Right lobe of liver (tissue), 6 donors: ENCODE data around the gene NDUFAF2. TPM values are rescaled to one million over a fixed set of nuclear protein-coding genes. Genes with fewer than 3 reads are reported as not detected.

ENCODE experiments used
- ATAC-seq, 4 donors: fragments of 200-7000 bp; cut with Tn5 transposase; one replicate each; pipeline ENCODE4 v1.9.1; 2020; ENCODE audit warnings: mild to moderate bottlenecking in 4 of 4, moderate library complexity in 4 of 4
- DNase-seq, 3 donors: peaks; one replicate each; pipeline ENCODE4 v3.0.0-alpha.2; 2020
- H3K27ac ChIP-seq, 3 donors: fragments of 200-600 bp; one replicate each; pipeline ENCODE4 v1.8.0; 2022
- H3K27me3 ChIP-seq, 2 donors: fragments of 200-600 bp; one replicate each; pipeline ENCODE4 v1.8.0; 2022
- H3K36me3 ChIP-seq, 4 donors: fragments of 200-600 bp; sonication (generic) in 1 of 4; one replicate each; pipeline versions ENCODE4 v1.5.1 to v1.8.0; 2017 to 2022; ENCODE audit warnings: control low read depth in 1 of 4
- H3K4me1 ChIP-seq, 4 donors: fragments of 200-600 bp; sonication (generic) in 1 of 4; one replicate each; pipeline versions ENCODE4 v1.5.1 to v1.8.0; 2017 to 2022; ENCODE audit warnings: control low read depth in 1 of 4
- H3K4me3 ChIP-seq, 3 donors: fragments of 200-600 bp; one replicate each; pipeline ENCODE4 v1.8.0; 2022
- H3K9me3 ChIP-seq, 4 donors: fragments of 200-600 bp; sonication (generic) in 1 of 4; one replicate each; pipeline versions ENCODE4 v1.5.1 to v1.8.0; 2017 to 2022; ENCODE audit warnings: control low read depth in 1 of 4
- POLR2A ChIP-seq: fragments of 450-650 bp; IDR thresholded peaks from one replicate; pipeline ENCODE4 v1.6.1; 2017; ENCODE audit warnings: antibody characterized with exemption, mild to moderate bottlenecking
- WGBS: methylation state at CpG from one replicate; pipeline ENCODE4 v1.1.6; 2018; ENCODE audit warnings: low coverage, low lambda C conversion rate; ENCODE audit not compliant: insufficient coverage; ENCODE audit errors: missing lambda C conversion rate; 5-methylcytosine and 5-hydroxymethylcytosine counted together
- intact Hi-C, 2 donors: fragments of 100-400 bp; cut with DNase I; formaldehyde crosslinking; loops; one replicate each; pipeline versions ENCODE4 v1.11.2 to v1.14.1; 2022
- total RNA-seq, 6 experiments: library from RNA; depleted of rRNA in 2 of 6; stranded (reverse); fragments of >200 nt in 2 of 6; fragmentation: NEBNext Ultra II Directional in 3 of 6; extraction: Animal tissue kit (Norgen Biotek cat#: 25700) in 3 of 6; gene quantifications; one replicate each; pipeline versions ENCODE4 v1.1.0 to v1.2.4, GENCODE V29; 2016 to 2023
- TF ChIP-seq, protein P1 (sequence below), 4 donors: fragments of 200-600 bp in 3 of 4; fragments of 450-650 bp in 1 of 4; IDR thresholded peaks; one replicate each; pipeline versions ENCODE4 v1.5.1 to v1.8.0; 2016 to 2022; ENCODE audit warnings: antibody characterized with exemption in 4 of 4, mild to moderate bottlenecking in 2 of 4
- donor health status: DM: no; HTN: yes; CAD: no.
- donor health status: DM: no; HTN: no; CAD: no.
- donor health status: DM: no; HTN: no; CAD: no.
- donor health status: DM: no; HTN: yes; CAD: no.
- donor health status: DM: no; HTN: yes; CAD: no.

Gene NDUFAF2
- total RNA-seq, 6 experiments from 2014 or later = 8.4 to 30.1 (median 11.8) TPM

GRCh38 chr5:61142391-61142790 lies 197.4 kb downstream of the NDUFAF2 start:
- intact Hi-C loops = no loop called here
- DNase-seq = no peak
- 83% methylated on average over 1 of the region's 1 CpG for WGBS
- Histone ChIP-seq H3K4me3 (no peak overlapping the region), H3K4me1 (no peaks in the 10 kb centered on the region), H3K9me3 (no peaks in the 10 kb centered on the region), H3K36me3 (no peaks in the 10 kb centered on the region), H3K27ac (no peak overlapping the region), H3K27me3 (no peaks in the 10 kb centered on the region)
- no peak for ATAC-seq
- TF ChIP-seq, protein P1, sequence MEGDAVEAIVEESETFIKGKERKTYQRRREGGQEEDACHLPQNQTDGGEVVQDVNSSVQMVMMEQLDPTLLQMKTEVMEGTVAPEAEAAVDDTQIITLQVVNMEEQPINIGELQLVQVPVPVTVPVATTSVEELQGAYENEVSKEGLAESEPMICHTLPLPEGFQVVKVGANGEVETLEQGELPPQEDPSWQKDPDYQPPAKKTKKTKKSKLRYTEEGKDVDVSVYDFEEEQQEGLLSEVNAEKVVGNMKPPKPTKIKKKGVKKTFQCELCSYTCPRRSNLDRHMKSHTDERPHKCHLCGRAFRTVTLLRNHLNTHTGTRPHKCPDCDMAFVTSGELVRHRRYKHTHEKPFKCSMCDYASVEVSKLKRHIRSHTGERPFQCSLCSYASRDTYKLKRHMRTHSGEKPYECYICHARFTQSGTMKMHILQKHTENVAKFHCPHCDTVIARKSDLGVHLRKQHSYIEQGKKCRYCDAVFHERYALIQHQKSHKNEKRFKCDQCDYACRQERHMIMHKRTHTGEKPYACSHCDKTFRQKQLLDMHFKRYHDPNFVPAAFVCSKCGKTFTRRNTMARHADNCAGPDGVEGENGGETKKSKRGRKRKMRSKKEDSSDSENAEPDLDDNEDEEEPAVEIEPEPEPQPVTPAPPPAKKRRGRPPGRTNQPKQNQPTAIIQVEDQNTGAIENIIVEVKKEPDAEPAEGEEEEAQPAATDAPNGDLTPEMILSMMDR (IDR thresholded peaks at IDR 0.05) = no peak
- TF ChIP-seq POLR2A = no peak

- WGBS = 52% methylated on average over 2 of the region's 3 CpGs
- no peaks in the 10 kb centered on the region for H3K36me3 ChIP-seq
- no peak overlapping the region for H3K4me3 ChIP-seq
- no peak for TF ChIP-seq POLR2A
- TF ChIP-seq, protein P1 (IDR thresholded peaks at IDR 0.05) = no peak
- ATAC-seq (no peak), DNase-seq (no peak)
- no peaks in the 10 kb centered on the region for H3K9me3 ChIP-seq
- H3K4me1 ChIP-seq = no peaks in the 10 kb centered on the region
- no peak overlapping the region for H3K27ac ChIP-seq
- no peaks in the 10 kb centered on the region for H3K27me3 ChIP-seq
- intact Hi-C loops = no loop called here
These were observed 197.8 kb downstream of the NDUFAF2 start for GRCh38 chr5:61142811-61143210.

- TF ChIP-seq, protein P1 (IDR thresholded peaks at IDR 0.05) = no peak
- no peak for TF ChIP-seq POLR2A
- Histone ChIP-seq H3K4me1 (no peaks in the 10 kb centered on the region), H3K9me3 (no peaks in the 10 kb centered on the region), H3K27me3 (no peaks in the 10 kb centered on the region), H3K27ac (no peak overlapping the region), H3K4me3 (no peak overlapping the region), H3K36me3 (no peaks in the 10 kb centered on the region)
- no peak for DNase-seq
- intact Hi-C loops = no loop called here
- no peak for ATAC-seq
These were observed 203.5 kb downstream of the NDUFAF2 start for GRCh38 chr5:61148515-61148914.

- H3K4me1 ChIP-seq = no peaks in the 10 kb centered on the region
- no peak for DNase-seq
- H3K9me3 ChIP-seq = no peaks in the 10 kb centered on the region
- no peak for ATAC-seq
- intact Hi-C loops = no loop called here
- no peaks in the 10 kb centered on the region for H3K36me3 ChIP-seq
- TF ChIP-seq, protein P1 (IDR thresholded peaks at IDR 0.05) = no peak
- TF ChIP-seq POLR2A = no peak
- 89% methylated on average over 1 of the region's 2 CpGs for WGBS
- H3K27ac ChIP-seq = no peak overlapping the region
- no peak overlapping the region for H3K4me3 ChIP-seq
- H3K27me3 ChIP-seq = no peaks in the 10 kb centered on the region
These were observed 206.9 kb downstream of the NDUFAF2 start for GRCh38 chr5:61151893-61152292.

DNA sequence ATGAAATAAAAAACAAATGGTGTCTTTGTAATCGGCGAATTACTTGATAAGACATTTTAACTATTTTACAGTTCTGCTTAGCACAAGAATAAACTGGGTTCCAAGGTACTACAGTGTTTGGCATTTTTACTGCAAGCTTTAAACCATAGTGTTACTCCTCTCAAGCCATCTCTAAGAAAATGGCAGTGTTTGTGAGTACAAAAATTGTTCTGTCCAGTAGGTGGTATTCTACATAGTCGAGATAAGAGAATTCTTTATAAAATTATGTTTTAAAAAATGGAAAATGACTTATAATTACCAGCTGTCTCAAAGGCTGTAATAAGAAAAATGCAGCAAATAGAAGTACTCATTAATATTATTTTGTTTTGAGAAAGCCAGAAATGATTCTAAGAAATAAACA lies 214.1 kb downstream of the NDUFAF2 start:
- WGBS = 85% methylated on average over 3 of the region's 3 CpGs
- intact Hi-C loops = no loop called here

More for the DNA sequence above, 214.1 kb downstream of the NDUFAF2 start:
- DNase-seq = no peak
- H3K36me3 ChIP-seq = peaks cover 0 to 17% (median 2%) of the 10 kb centered on the region in 4 donors
- H3K4me3 ChIP-seq = no peak overlapping the region
- H3K27ac ChIP-seq = no peak overlapping the region
- no peaks in the 10 kb centered on the region for H3K27me3 ChIP-seq
- no peaks in the 10 kb centered on the region for H3K9me3 ChIP-seq
- no peak for TF ChIP-seq POLR2A
- TF ChIP-seq, protein P1 (IDR thresholded peaks at IDR 0.05) = no peak
- peaks cover 0 to 11% (median 3%) of the 10 kb centered on the region in 4 donors for H3K4me1 ChIP-seq
- no peak for ATAC-seq
